Activated CD8-positive, alpha-beta memory T cell treated with anti-CD3 and anti-CD28 coated beads, Interleukin-2, amount 50 U/mL, for 48 hours (primary cell): ENCODE measurements around the gene MYO7A.

Experiments
- DNase-seq: peaks from one replicate; pipeline ENCODE4 v3.0.0-alpha.2; 2020

The MYO7A gene

GRCh38 chr11:77202941-77203900 lies 75.2 kb downstream of the MYO7A start:
- DNase-seq, result peak; percentile 42

- peak; percentile 44 for DNase-seq
Measured at GRCh38 chr11:77203901-77204753, 76.1 kb downstream of the MYO7A start.

GRCh38 chr11:77204754-77205466 lies 76.9 kb downstream of the MYO7A start:
- no peak for DNase-seq

- peak; percentile 44 for DNase-seq
Measured at GRCh38 chr11:77205467-77206263, 77.6 kb downstream of the MYO7A start.

- DNase-seq, result no peak
Measured at GRCh38 chr11:77206264-77207018, 78.4 kb downstream of the MYO7A start.

- DNase-seq, result peak; percentile 42
Measured at GRCh38 chr11:77207019-77207485, 79.0 kb downstream of the MYO7A start.

- DNase-seq, result no peak
Measured at GRCh38 chr11:77207618-77208313, 79.7 kb downstream of the MYO7A start.

GRCh38 chr11:77208535-77208934 lies 80.5 kb downstream of the MYO7A start:
- no peak for DNase-seq

- no peak for DNase-seq
Measured at GRCh38 chr11:77209663-77210062, 81.6 kb downstream of the MYO7A start.

GRCh38 chr11:77211040-77211451 lies 83.0 kb downstream of the MYO7A start:
- DNase-seq, result no peak

- DNase-seq, result no peak
Measured at GRCh38 chr11:77211594-77212251, 83.7 kb downstream of the MYO7A start.

GRCh38 chr11:77212314-77213007 lies 84.4 kb downstream of the MYO7A start:
- no peak for DNase-seq

- no peak for DNase-seq
Measured at GRCh38 chr11:77213029-77213579, 85.1 kb downstream of the MYO7A start.

- no peak for DNase-seq
Measured at GRCh38 chr11:77213589-77214428, 85.8 kb downstream of the MYO7A start.

- no peak for DNase-seq
Measured at GRCh38 chr11:77214557-77214956, 86.5 kb downstream of the MYO7A start.

- DNase-seq, result no peak
Measured at GRCh38 chr11:77215106-77215505, 87.1 kb downstream of the MYO7A start.

GRCh38 chr11:77217156-77217555 lies 89.1 kb downstream of the MYO7A start:
- DNase-seq, result no peak

- DNase-seq, result no peak
Measured at GRCh38 chr11:77223797-77224196, 95.8 kb downstream of the MYO7A start.
